Measurements from ENCODE around the gene GRM8. TPM values are rescaled to one million over a fixed set of nuclear protein-coding genes. Genes with fewer than 3 reads are reported as not detected.

The GRM8 gene
- polyA plus RNA-seq, 1 donor (not counting 4 experiments of a cell fraction or from before 2014, with no cell fraction given), result not detected

GRCh38 chr7:127146746-127147536 is 105.8 kb downstream of the GRM8 start:
- no peaks in the 10 kb centered on the region for H3K4me1 ChIP-seq (ENCODE audit: control insufficient read depth, extremely low read depth, insufficient read depth, low read length)
- H3K9me1 ChIP-seq (ENCODE audit: control insufficient read depth, extremely low read depth, insufficient read depth, low read length), result no peaks in the 10 kb centered on the region
- FAIRE-seq (no peak), DNase-seq (ENCODE audit: low read depth, low spot score) (no peak)
- no peaks in the 10 kb centered on the region for H3K9me3 ChIP-seq (ENCODE audit: control insufficient read depth, low read depth, low read length)
- H3K36me3 ChIP-seq (ENCODE audit: control insufficient read depth in 2 of 2, extremely low read depth in 1 of 2, insufficient read depth in 2 of 2, low read length in 2 of 2), result no peaks in the 10 kb centered on the region
- no peak overlapping the region for H2AFZ ChIP-seq (ENCODE audit: control insufficient read depth, low read length)
- no peaks in the 10 kb centered on the region for H3K79me2 ChIP-seq (ENCODE audit: control insufficient read depth, insufficient read depth, low read length)
- no peak overlapping the region for H3K9ac ChIP-seq (ENCODE audit: control insufficient read depth, extremely low read depth, insufficient read depth, low read length)
- H3K4me3 ChIP-seq (ENCODE audit: control insufficient read depth in 2 of 3, extremely low read depth in 1 of 3, insufficient read depth in 2 of 3, low read depth in 1 of 3, low read length in 3 of 3), result no peak overlapping the region
- no peak overlapping the region for H3K4me2 ChIP-seq (ENCODE audit: control insufficient read depth, extremely low read depth, insufficient read depth, low read depth, low read length)
- dilution Hi-C loops (cut with MboI; ENCODE audit: extremely low pct_ligation_motif_present, low sequenced_read_pairs), result no loop called here
- H3K27me3 ChIP-seq (ENCODE audit: control insufficient read depth, extremely low read depth, insufficient read depth, low read length), result no peaks in the 10 kb centered on the region
- TF ChIP-seq CTCF (optimal IDR thresholded peaks at IDR 0.05 in 1 of 3, IDR thresholded peaks at IDR 0.05 in 1 of 3, conservative IDR thresholded peaks at IDR 0.05 in 1 of 3; ENCODE audit: extremely low read depth in 1 of 3, insufficient read depth in 2 of 3, low read length in 3 of 3) (no peak), EZH2 (IDR thresholded peaks at IDR 0.05; ENCODE audit: low read length) (no peak)
- no peaks in the 10 kb centered on the region for H4K20me1 ChIP-seq (ENCODE audit: control insufficient read depth, extremely low read depth, insufficient read depth, low read length)
- H3K27ac ChIP-seq (ENCODE audit: control insufficient read depth, insufficient read depth, low read length), result no peak overlapping the region

- no peak overlapping the region for H3K27ac ChIP-seq (ENCODE audit: control insufficient read depth, insufficient read depth, low read length)
- no peak for FAIRE-seq
Observed at GRCh38 chr7:127137146-127137545, 115.6 kb downstream of the GRM8 start.

More at GRCh38 chr7:127137146-127137545, 115.6 kb downstream of the GRM8 start:
- TF ChIP-seq CTCF (optimal IDR thresholded peaks at IDR 0.05 in 1 of 3, IDR thresholded peaks at IDR 0.05 in 1 of 3, conservative IDR thresholded peaks at IDR 0.05 in 1 of 3; ENCODE audit: extremely low read depth in 1 of 3, insufficient read depth in 2 of 3, low read length in 3 of 3) (no peak), EZH2 (IDR thresholded peaks at IDR 0.05; ENCODE audit: low read length) (no peak)
- Histone ChIP-seq H3K9me1 (ENCODE audit: control insufficient read depth, extremely low read depth, insufficient read depth, low read length) (no peaks in the 10 kb centered on the region), H2AFZ (ENCODE audit: control insufficient read depth, low read length) (no peak overlapping the region), H3K4me3 (ENCODE audit: control insufficient read depth in 2 of 3, extremely low read depth in 1 of 3, insufficient read depth in 2 of 3, low read depth in 1 of 3, low read length in 3 of 3) (no peak overlapping the region), H4K20me1 (ENCODE audit: control insufficient read depth, extremely low read depth, insufficient read depth, low read length) (no peaks in the 10 kb centered on the region), H3K27me3 (ENCODE audit: control insufficient read depth, extremely low read depth, insufficient read depth, low read length) (no peaks in the 10 kb centered on the region), H3K9me3 (ENCODE audit: control insufficient read depth, low read depth, low read length) (no peaks in the 10 kb centered on the region), H3K4me2 (ENCODE audit: control insufficient read depth, extremely low read depth, insufficient read depth, low read depth, low read length) (no peak overlapping the region), H3K4me1 (ENCODE audit: control insufficient read depth, extremely low read depth, insufficient read depth, low read length) (no peaks in the 10 kb centered on the region), H3K36me3 (ENCODE audit: control insufficient read depth in 2 of 2, extremely low read depth in 1 of 2, insufficient read depth in 2 of 2, low read length in 2 of 2) (no peaks in the 10 kb centered on the region), H3K9ac (ENCODE audit: control insufficient read depth, extremely low read depth, insufficient read depth, low read length) (no peak overlapping the region), H3K79me2 (ENCODE audit: control insufficient read depth, insufficient read depth, low read length) (no peaks in the 10 kb centered on the region)
- DNase-seq (ENCODE audit: low read depth, low spot score), result no peak
- dilution Hi-C loops (cut with MboI; ENCODE audit: extremely low pct_ligation_motif_present, low sequenced_read_pairs), result no loop called here
